GM18861 (cell line): ENCODE data around the gene GPR62.

Experiments
- ATAC-seq: cut with Tn5 transposase; IDR thresholded peaks from one replicate; pipeline ENCODE4 v1.9.1; 2021; ENCODE audit not compliant: unreplicated experiment

Gene GPR62

GRCh38 chr3:51937611-51938450 lies 17.4 kb upstream of the GPR62 start:
- ATAC-seq, result no peak

GRCh38 chr3:51938780-51939425 lies 16.3 kb upstream of the GPR62 start:
- no peak for ATAC-seq

- no peak for ATAC-seq
Observed at GRCh38 chr3:51940648-51941462, 14.3 kb upstream of the GPR62 start.

- no peak for ATAC-seq
Observed at GRCh38 chr3:51941463-51941797, 13.8 kb upstream of the GPR62 start.

- ATAC-seq, result peak; percentile 89
Observed at GRCh38 chr3:51941798-51942602, 13.2 kb upstream of the GPR62 start, which contains the start of the genes PARP3 and RRP9. Gene PARP3 (plus strand): TSS chr3:51942363. CDS start chr3:51943356, 993 bp downstream. Gene RRP9 (minus strand): TSS chr3:51941904. CDS start chr3:51941867, 37 bp downstream.

- ATAC-seq, result no peak
Observed at GRCh38 chr3:51942603-51943450, 12.4 kb upstream of the GPR62 start.

GRCh38 chr3:51943451-51944391 lies 11.5 kb upstream of the GPR62 start:
- no peak for ATAC-seq

GRCh38 chr3:51944451-51945021 lies 10.6 kb upstream of the GPR62 start:
- no peak for ATAC-seq

- ATAC-seq, result no peak
Observed at GRCh38 chr3:51945031-51945840, 9.9 kb upstream of the GPR62 start.

- ATAC-seq, result no peak
Observed at GRCh38 chr3:51945926-51946705, 9.1 kb upstream of the GPR62 start.

- no peak for ATAC-seq
Observed at GRCh38 chr3:51946796-51947195, 8.4 kb upstream of the GPR62 start.

GRCh38 chr3:51947215-51947900 lies 7.8 kb upstream of the GPR62 start:
- no peak for ATAC-seq

GRCh38 chr3:51948016-51948580 lies 7.1 kb upstream of the GPR62 start:
- no peak for ATAC-seq

GRCh38 chr3:51949121-51949520 lies 6.1 kb upstream of the GPR62 start:
- ATAC-seq, result no peak

GRCh38 chr3:51950899-51951298 lies 4.3 kb upstream of the GPR62 start:
- ATAC-seq, result no peak

- no peak for ATAC-seq
Observed at GRCh38 chr3:51953445-51953844, 1.7 kb upstream of the GPR62 start.
